SKM-1 treated with dmso at 0.1 percent for 144 hours (cell line): ENCODE measurements around the gene MYO3B.
"Not testable (repeated sequence)": the region's sequence is repeated elsewhere in the genome, so short reads cannot be mapped to it uniquely, and the experiment has no call there.

ENCODE experiments used
- DNase-seq: peaks from one replicate; lab custom pipeline; 2025; ENCODE audit not compliant: unreplicated experiment; lab: John Stamatoyannopoulos, UW

Gene MYO3B

DNA sequence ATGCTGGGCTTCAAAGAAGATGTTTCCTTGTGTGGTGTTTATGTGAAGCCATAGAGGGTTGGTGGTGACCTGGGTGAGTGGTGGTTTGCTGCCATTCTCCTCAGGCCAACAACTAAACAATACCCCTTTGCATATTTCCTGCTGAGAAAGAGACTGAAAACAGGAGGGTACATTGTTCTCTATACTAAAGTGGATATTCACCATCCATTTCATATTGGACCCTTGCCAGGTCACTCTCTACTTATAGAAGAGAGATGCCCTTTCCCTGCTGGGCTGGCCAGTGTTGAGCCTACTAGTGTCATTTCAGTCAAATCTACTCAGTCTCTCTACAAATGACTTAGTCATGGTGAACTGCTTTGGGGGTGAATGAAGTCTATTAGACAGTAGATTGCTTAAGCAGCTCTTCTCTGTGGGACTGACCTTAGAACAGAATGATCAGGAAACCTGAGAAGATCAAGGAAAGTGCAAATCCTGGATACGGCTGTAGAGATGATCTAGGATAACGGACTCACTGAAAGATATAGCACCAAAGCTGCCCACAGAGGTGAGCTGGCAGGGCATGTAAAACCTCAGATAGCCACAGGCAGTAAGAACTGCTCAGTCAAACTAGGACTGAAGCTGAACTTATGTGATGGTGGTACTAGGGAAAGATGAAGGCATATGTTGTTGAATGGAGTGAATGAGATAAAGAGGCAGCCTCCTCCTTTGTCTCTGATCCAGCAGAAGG is 154.9 kb downstream of the MYO3B start:
- DNase-seq, result no peak

DNA sequence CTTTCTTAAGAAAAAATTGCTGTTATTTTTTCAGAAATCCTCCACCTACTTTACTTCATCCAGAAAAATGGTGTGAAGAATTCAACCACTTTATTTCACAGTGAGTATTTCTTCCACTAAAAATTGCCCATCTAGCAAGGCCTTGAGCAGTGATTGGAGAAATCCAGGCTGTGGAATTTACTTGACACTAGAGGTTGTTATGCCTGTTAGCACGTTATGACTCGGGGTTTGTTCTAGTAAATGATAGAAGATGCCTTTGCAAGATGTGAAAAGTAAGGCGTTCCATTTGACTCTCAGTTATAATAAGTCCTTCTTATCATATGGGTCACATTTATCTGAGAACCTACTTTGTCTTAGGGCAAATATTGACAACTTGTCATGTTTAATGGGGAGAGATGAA is 157.4 kb downstream of the MYO3B start:
- no peak for DNase-seq

DNA sequence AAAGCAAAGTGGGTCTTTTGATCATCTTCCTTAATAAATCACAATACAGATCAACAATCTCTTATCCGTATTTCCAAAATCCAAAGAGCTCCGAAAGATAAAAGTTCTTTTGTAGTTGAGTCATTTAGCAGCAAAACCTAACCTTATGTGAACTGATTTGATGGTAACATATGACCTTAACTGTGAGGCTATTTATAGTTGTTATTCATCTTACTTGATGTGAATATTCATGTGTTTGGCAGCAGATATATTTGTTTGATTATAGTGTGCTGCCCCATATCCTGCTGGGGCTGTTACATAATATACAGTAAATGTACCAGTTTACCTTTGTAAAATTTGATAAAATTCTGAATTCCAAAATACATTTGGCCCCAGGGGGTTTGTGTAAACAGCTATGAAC is 158.5 kb downstream of the MYO3B start:
- DNase-seq, result no peak

DNA sequence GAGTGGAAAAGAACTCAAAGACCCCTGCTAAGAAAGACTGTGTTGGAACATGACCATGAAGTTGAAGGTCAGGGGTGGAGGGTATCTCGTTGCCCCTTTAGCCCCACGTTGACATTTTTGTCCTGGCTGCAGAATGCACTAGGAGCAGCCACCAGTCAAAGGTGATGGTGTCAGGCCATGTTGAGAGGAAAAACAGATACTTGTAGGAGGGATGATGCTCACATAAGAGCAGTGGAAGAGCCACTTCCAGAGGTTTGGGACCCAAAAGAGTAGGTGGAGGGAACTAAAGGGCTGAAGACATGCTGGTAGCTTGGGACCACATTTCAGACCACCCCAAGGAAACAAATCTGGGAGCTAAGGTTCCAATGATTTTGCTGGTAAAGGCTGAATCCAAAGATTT is 159.0 kb downstream of the MYO3B start:
- no peak for DNase-seq

DNA sequence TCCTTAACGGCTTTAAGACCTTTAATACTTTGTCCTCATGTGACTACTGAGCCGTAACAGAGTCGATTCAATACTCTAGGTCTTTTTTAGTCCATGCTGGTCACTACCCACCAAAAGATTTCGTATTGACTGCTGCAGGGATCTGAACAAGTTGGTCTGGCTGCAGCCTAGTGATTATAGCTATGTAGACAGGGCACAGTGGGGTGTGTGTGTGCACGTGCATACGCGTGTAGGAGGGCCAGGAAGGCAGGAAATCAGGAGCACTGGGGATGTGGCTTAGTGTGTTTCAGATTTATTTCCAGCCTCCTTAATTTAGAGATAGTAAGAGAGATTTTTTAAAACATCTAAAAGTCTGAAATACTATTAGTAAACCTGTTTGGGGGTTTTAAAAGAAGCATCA is 161.4 kb downstream of the MYO3B start:
- no peak for DNase-seq

DNA sequence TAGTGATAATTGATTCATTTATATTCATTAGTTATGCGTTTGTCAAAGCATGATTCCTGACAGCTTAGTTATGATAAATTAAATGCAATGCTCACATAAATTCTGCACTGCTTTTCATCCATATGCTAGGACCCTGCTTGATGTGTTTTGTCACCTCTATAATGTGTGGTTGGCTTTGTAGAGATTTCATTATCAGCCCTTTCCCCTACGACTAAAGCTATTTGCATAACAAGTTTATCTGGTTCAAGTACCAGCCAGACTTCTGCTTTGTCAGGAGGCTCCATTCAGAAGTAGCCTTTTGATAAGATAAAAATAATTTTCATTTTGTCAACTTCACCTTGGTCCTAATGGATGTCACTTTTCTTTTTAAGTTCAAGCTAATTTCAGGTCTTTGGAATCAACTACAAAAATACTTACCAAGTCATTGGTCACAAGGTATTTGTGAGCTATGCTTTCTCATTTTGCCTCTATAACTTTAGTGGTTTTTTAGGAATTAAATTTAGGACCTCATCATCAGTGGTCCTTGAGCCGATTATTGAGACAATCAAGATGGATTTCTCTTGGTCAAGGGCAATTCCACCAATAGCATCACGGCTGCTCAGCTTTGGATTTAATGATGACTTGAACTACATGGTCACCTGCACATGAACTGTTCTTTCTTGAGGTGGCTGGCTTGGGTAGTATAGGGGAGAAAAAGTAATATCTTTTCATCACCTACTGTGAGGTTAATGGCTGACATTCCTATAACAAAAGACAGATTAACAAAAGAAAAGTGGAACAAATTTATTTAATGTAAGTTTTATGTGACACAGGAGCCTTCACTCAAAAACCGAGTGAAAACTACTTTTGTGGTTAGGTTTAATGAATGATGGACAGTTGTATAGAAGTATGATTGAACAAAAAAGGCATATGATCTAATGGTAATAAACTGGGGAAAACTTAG is 162.1 kb downstream of the MYO3B start:
- DNase-seq, result no peak

DNA sequence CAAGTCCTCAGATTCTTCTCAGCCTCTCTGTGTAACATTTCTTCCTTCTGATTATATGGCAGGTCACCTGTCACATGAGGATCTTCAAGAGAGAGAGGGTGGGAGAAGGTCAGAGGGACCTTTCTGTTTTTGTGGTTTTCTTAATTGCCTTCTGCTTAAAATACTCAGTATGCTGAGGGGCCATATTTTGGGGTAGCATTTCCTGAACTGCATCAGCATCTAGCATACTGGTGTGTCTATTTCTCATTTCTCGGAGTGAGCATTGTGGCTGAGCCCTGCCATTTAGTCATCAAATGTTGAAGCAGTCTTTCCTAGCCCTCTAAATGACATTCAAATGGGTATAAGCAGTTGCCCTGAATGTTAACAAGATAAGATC is 162.7 kb downstream of the MYO3B start:
- no peak for DNase-seq

DNA sequence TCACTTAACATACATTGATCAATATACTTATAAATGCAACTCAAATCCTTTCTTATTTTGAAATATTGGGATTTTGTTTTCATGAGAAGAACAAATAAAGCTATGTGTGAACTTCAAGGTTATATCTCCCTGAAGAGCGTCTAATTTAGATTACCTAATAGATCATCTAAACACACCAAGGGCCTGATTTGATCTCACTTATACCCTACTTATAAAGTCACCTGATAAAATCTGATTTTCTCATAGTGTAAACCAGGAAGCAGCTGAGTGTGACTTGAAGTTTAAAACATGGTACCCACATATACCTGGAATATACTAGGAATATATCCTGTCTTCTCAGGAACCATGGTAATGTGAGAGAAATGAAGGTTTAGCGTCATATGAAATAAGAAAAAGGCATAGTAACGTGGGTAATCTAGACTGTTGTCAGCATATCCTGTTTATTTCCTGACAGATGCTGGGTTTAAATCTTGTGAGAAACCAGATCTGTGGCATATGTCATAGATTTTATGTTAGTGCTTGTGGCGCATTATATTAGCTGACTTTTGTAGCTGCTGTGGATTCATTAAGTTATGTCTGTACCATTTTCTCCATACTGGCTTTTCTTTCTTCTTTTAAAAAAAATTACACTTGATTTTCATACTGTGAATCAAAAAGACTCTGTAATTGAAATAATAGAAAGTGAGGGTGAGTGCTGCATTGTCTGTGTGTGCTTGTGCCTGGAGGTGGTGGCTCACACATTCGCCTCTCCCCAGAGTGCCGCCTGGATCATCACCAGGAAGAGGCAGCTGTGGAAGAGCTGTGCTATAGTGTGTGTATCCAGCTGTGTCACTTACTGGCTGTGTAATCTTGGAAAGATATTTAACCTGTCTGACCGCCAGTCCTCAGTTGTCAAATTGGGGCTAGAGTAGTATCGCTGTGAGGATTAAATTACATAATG is 164.0 kb downstream of the MYO3B start:
- no peak for DNase-seq

DNA sequence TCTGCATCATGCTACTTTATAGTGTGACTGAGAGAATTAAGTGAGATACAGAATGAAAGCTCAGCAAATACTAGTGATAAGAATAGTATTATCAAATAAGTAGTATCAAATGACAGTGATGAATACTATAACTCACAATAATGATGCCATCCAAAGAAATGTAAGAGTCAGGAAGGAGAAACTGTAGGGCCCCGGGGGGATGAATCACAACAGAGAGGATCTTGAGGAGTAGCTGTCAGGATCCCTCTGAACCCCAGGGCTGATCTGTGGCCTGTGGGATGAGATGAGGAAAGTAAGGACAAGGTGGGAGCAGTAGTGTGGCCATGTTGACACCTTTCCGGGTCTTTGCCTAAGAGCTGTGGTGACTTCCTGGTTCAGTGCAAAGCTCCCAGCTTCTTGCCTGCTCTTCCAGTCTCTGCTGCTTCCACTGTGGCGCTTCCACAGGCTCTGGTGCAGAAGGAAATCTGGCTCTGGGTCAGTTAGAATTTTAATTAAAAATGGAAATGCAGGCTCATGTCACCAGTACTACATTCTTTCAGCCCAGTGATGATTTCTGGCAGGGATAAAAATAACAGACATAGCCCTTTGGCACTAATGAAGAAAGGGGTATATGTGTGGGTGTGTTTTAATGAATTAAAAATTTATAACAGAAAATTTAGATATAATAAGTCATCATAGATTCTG is 166.9 kb downstream of the MYO3B start:
- no peak for DNase-seq

DNA sequence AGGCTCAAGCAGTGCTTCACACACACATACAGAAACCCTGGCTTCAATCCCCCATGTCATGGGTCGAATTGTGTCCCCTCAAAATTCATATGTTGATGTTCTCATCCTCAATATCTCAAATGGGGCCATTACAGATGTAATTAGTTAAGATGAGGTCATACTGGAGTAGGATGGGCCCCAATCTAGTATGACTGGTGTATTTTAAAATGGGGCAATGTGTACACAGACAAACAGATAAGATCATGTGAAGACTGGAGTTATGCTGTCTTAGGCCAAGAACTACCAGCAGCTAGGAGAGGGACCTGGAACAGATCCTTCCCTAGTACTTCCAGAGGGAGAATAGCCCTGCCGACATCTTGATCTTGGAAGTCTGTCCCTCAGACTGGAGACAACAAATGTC is 167.7 kb downstream of the MYO3B start:
- no peak for DNase-seq

DNA sequence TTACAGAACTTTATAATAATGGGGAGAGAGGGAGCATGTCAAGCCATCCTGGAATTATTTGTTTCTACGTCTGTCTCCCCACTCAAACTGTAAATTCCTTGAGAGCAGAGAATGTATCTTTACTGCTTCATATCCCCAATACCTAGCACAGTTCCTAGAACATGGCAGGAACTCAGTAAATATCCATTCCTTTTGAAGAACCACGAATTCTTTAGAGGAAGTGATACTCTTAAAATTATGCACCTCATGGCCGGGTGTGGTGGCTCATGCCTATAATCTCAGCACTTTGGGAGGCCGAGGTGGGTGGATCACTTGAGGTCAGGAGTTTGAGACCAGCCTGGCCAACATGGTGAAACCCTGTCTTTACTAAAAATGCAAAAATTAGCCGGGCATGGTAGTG is 171.3 kb downstream of the MYO3B start:
- DNase-seq, result not testable (repeated sequence)

DNA sequence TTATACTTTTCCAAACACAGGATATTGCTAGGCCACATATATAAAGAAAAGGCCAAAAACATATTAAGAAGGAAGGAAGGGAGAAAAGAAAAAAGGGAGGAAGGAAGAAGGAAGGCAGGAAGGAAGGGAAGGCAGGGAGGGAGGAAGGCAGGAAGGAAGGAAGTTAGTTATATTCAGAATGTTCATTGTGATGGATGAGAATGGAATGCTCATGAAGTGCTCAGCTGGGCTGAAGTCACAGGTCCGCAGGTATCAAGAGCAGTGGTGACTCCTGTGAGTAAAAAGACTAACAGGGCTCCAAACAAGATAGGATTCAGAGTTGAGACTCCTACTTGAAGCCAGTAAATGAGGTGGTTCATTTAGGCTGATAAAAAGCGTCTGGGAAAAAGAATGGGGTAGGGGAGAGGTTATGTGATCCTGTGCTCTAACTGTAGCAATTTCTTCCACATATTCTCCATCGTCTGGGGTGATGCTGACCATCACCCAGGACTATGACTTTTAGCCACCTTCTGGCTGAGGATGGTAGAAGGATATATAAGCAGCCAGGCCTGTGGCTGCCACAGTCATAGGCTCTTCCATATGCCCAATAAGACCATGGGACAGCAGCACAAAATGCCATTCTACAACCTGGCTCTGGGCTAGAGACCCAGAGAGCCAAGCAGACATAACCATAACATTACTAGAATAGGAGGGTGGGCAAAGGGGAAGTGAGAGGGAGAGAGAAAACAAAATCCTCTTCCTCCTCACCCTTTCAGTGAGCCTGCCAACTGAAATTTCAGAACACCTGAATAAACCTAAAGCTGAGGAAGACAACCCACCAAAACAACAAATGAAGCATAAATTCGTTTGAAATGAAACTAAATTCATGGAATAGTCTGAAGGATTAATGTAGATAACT is 173.2 kb downstream of the MYO3B start:
- DNase-seq, result no peak

DNA sequence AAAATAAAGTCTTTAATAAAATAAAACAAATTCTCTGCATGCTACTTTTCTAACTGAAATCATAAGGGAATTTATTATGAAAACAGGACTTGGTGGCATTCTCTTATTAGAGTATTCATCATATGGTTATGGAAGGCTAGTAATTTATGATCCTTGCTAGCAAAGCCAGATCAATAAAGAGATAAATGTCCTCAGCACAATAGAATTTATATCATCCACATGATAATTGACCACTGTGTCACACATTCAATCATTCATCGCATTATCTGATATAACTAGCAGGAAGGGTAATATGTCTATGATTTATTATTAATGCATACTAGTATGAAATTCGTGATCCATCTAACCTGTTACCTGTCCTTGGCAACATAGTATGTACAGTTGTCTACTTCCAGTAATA is 175.8 kb downstream of the MYO3B start:
- no peak for DNase-seq

DNA sequence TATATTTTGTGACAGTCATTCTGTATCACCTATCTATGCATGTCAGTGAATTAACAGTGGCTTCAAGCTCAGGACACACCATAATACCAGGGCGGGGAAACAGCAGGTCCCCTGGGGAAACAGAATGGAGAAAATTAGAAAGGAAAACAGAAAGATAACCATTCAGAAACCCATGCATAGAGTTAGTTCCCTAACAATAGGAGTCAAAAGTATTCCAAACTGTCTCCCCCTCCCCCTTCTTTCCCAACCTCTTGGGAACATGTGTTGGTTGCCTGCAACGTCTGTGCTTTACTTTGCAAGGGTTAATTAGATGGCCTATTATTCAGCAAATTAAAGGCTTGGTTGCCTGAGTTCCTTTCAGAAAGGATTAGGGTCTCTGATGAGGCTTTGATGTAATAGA is 176.4 kb downstream of the MYO3B start:
- no peak for DNase-seq

DNA sequence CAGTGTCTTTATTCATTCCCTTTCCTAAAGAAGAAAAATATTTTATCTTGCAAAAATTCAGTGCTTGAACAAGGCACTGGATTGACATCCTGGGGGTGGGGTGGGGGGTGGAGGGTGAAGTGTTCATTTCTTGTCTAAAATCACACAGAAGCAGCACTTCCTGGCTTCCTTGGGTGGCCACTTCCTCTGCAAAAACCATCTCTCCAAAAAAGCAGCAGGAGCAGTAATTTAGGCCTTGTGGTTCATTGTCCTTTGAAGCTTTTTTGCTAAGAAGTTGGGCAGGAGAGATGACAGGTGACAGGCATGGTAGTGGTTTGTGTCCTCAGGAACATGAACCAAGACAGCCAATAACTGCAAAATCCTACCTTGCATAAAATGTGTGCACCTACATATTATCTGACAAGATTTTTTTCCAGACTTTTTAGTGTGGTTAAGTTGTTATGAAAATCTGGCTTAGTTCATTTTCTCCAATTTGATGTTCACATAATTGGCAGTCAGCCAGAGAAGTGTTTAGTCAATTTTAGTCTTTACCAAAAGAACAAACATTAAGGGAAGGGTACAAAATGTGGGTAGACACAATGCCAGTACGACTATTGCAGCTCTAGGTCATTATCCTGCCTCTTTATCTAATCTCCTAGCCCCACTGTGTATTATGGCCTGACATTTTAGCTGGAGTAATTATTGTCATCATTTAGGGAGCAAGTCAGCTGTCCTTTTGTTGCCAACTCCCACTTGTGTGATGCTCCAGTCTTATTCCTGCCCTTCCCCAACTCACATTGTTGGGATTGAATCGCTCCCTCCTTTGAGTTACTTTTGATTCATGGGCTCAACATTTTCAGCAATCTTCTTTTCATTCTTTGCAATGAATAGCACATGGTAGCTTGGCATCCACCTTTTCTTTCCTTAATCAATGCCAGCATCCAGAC is 177.2 kb downstream of the MYO3B start:
- DNase-seq, result no peak

DNA sequence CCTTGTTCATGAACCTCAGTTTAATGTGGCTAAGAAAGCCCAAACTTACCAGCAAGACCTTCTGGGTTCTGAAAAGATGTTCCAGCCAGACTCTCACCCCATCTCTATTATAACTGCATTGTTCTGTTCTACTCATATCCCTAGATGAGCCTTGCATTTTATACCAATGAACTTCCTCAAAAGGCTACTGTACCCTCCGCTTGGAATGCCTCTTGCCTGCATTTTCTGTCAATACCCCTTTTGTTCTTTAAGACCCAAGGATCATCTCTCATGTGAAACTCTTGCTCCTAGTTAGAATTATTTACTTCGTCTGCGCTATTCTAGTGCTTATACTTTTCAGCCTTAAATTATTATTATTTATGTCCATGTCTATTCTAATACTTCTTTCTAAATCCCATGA is 181.5 kb downstream of the MYO3B start:
- DNase-seq, result no peak

DNA sequence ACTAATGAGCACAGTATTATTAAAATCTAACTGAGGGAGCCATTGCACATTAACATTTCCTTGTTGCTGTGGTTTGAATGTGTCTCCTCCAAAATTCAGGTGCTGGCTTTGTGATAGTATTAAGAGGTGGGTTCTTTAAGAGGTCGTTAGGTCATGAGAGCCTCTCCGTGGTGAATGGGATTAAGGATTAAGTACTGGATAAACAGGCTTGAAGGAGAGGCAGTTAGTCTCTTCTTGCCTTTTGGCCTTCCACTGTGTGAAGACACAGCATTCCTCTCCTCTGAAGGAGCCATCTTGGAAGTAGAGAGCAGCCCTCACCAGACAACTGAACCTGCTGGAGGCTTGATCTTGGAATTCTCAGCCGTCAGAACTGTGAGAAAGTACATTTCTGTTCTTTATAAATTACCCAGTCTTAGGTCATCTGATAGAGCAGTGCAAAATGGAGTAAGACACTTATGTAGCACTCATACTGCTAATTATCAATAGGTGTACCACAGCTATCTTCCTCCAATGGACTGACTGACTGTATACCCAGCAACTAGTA is 182.7 kb downstream of the MYO3B start:
- DNase-seq, result no peak
